WERI-Rb-1 (cell line): ENCODE data around the gene CARNS1.
"Not testable (repeated sequence)": the region's sequence is repeated elsewhere in the genome, so short reads cannot be mapped to it uniquely, and the experiment has no call there.

Experiments
- DNase-seq: peaks from one replicate; pipeline ENCODE4 v3.0.0-alpha.2; 2020
- H3K27ac ChIP-seq: fragments of 250-450 bp; sonication (Bioruptor Pico); 2 replicates; pipeline ENCODE4 v1.5.1; 2020; ENCODE audit warnings: mild to moderate bottlenecking, moderate library complexity
- H3K27me3 ChIP-seq: fragments of 250-450 bp; sonication (Bioruptor Pico); 2 replicates; pipeline ENCODE4 v1.5.1; 2021; ENCODE audit warnings: mild to moderate bottlenecking, low read depth, moderate library complexity; ENCODE audit not compliant: insufficient read depth, severe bottlenecking
- H3K36me3 ChIP-seq: fragments of 250-450 bp; sonication (Bioruptor Pico); 2 replicates; pipeline ENCODE4 v1.5.1; 2020; ENCODE audit warnings: mild to moderate bottlenecking, moderate library complexity
- H3K4me3 ChIP-seq: 2 replicates; pipeline ENCODE4 v1.5.1; 2011; ENCODE audit warnings: low read depth, mild to moderate bottlenecking, control low read depth, low read length
- H3K9me3 ChIP-seq: fragments of 250-450 bp; sonication (Bioruptor Pico); 2 replicates; pipeline ENCODE4 v1.5.1; 2021; ENCODE audit warnings: mild to moderate bottlenecking, moderate library complexity; ENCODE audit not compliant: severe bottlenecking
- TF ChIP-seq, protein P1 (sequence below): IDR thresholded peaks from 2 replicates; pipeline ENCODE4 v1.5.1; 2011; ENCODE audit warnings: low read depth, mild to moderate bottlenecking, control low read depth, inconsistent platforms, low read length

Gene CARNS1

DNA sequence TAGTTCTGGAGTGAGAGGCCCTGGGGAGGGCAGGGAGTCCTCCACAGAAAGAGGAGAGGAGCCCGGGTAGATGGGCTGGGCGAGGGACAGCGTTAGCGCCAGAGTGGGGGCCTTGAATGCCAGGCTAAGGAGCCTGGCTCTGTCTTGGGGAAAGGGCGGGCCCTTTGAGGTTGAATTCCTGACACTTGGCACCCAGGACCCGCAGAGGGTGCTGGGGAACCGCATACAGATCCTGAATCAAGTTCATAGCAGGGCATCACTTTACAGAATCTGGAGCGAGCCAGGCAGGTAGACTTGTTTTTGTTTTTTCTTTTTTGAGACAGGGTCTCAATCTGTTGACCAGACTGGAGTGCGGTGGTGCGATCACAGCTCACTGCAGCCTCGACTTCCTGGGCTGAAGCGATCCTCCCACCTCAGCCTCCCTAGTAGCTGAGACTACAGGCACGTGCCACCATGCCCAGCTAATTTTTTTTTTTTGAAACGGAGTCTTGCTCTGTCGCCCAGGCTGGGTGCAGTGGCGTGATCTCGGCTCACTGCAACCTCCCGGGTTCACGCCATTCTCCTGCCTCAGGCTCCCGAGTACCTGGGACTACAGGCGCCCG, 6.1 kb downstream of the CARNS1 start:
- TF ChIP-seq, protein P1, sequence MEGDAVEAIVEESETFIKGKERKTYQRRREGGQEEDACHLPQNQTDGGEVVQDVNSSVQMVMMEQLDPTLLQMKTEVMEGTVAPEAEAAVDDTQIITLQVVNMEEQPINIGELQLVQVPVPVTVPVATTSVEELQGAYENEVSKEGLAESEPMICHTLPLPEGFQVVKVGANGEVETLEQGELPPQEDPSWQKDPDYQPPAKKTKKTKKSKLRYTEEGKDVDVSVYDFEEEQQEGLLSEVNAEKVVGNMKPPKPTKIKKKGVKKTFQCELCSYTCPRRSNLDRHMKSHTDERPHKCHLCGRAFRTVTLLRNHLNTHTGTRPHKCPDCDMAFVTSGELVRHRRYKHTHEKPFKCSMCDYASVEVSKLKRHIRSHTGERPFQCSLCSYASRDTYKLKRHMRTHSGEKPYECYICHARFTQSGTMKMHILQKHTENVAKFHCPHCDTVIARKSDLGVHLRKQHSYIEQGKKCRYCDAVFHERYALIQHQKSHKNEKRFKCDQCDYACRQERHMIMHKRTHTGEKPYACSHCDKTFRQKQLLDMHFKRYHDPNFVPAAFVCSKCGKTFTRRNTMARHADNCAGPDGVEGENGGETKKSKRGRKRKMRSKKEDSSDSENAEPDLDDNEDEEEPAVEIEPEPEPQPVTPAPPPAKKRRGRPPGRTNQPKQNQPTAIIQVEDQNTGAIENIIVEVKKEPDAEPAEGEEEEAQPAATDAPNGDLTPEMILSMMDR = no peak
- no peak overlapping the region for H3K4me3 ChIP-seq
- DNase-seq = no peak
- H3K36me3 ChIP-seq = no peaks in the 10 kb centered on the region
- H3K9me3 ChIP-seq = no peaks in the 10 kb centered on the region
- H3K27me3 ChIP-seq = no peaks in the 10 kb centered on the region
- peak overlapping the region; percentile 47 for H3K27ac ChIP-seq

DNA sequence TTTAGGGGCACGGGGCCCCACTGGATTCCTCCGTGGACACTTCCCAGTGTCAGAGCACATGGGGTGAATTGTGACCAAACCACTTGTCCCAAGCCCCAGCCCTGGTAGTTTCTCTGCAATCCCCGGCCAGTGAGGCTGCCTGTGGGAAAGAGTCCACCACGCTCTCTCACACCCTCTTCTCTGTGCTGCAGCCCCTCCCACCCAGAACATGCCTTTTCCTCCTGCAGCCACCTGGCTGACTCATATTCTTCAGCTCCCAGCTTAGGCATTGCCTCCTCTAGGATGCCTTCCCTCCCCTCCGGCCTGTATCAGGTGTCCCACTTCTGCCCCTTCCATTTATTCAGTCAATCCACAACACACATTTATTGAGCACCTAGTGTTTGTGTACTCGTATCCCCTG, 7.4 kb downstream of the CARNS1 start:
- TF ChIP-seq, protein P1 = no peak
- no peak for DNase-seq
- Histone ChIP-seq H3K27ac (no peak overlapping the region), H3K36me3 (no peaks in the 10 kb centered on the region), H3K27me3 (no peaks in the 10 kb centered on the region), H3K9me3 (no peaks in the 10 kb centered on the region), H3K4me3 (no peak overlapping the region)

DNA sequence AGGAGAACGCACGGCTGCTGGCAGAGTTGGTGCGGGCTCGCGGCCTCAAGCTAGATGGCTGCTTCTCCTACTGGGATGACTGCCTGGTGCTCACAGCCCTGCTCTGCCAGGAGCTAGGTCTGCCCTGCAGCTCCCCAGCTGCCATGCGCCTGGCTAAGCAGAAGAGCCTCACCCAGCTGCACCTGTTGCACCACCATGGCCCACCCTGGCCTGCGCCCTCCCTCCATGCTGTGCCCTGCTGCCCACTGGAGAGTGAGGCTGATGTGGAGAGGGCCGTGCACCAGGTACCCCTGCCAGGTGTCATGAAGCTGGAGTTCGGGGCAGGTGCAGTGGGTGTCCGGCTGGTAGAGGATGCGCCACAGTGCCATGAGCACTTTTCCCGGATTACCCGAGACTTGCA, 8.0 kb downstream of the CARNS1 start:
- no peak overlapping the region; the same call in 1 of the 2 replicates for H3K27ac ChIP-seq
- TF ChIP-seq, protein P1 = no peak
- H3K36me3 ChIP-seq = no peaks in the 10 kb centered on the region
- H3K27me3 ChIP-seq = no peaks in the 10 kb centered on the region
- no peaks in the 10 kb centered on the region for H3K9me3 ChIP-seq
- DNase-seq = no peak
- no peak overlapping the region for H3K4me3 ChIP-seq

DNA sequence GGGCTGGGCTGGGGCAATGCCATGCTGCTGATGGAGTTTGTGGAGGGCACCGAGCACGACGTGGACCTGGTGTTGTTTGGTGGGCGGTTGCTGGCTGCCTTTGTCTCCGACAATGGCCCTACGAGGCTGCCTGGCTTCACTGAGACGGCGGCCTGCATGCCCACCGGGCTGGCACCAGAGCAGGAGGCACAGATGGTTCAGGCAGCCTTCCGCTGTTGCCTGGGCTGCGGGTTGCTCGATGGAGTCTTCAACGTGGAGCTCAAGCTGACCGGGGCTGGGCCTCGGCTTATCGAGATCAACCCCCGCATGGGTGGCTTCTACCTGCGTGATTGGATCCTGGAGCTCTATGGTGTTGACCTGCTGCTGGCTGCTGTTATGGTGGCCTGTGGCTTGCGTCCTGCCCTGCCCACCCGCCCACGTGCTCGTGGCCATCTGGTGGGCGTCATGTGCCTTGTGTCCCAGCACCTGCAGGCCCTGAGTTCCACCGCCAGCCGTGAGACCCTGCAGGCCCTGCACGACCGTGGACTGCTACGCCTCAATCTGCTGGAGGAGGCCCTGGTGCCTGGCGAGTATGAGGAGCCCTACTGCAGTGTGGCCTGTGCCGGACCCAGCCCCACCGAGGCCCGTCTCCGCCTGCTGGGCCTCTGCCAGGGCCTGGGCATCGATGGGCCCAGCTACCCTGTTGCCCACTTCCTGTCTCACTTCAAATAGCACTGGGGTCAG, 8.6 kb downstream of the CARNS1 start:
- DNase-seq = no peak
- H3K27ac ChIP-seq = peak overlapping the region; percentile 60
- no peaks in the 10 kb centered on the region for H3K27me3 ChIP-seq
- no peak overlapping the region for H3K4me3 ChIP-seq
- H3K36me3 ChIP-seq = no peaks in the 10 kb centered on the region
- TF ChIP-seq, protein P1 = no peak
- no peaks in the 10 kb centered on the region for H3K9me3 ChIP-seq

DNA sequence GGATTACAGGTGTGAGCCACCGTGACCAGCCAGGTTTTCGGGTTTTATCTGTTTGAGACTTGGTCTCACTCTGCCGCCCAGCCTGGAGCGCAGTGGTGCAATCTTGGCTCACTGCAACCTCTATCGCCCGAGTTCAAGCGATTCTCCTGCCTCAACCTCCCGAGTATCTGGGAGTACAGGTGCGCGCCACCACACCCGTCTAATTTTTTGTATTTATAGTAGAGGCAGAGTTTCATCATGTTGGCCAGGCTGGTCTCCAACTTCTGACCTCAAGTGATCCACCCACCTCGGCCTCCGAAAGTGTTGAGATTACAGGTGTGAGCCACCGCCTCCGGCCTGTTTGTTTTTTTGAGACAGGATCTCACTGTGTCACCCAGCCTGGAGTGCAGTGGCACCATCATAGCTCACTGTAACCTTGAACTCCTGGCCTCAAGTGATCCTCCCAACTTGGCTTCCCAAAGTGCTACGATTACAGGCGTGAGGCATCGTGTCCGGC, 11.9 kb downstream of the CARNS1 start:
- DNase-seq, H3K4me3 ChIP-seq, H3K27me3 ChIP-seq, H3K9me3 ChIP-seq: not testable (repeated sequence)
- Histone ChIP-seq H3K36me3 (peaks cover 29% of the 10 kb centered on the region), H3K27ac (peak overlapping the region; percentile 79; the same call in 1 of the 2 replicates)
